ENCODE measurements around the gene MT4. TPM values are rescaled to one million over a fixed set of nuclear protein-coding genes. Genes with fewer than 3 reads are reported as not detected.

The MT4 gene
- total RNA-seq, 1 experiment from 2014 or later = not detected

DNA sequence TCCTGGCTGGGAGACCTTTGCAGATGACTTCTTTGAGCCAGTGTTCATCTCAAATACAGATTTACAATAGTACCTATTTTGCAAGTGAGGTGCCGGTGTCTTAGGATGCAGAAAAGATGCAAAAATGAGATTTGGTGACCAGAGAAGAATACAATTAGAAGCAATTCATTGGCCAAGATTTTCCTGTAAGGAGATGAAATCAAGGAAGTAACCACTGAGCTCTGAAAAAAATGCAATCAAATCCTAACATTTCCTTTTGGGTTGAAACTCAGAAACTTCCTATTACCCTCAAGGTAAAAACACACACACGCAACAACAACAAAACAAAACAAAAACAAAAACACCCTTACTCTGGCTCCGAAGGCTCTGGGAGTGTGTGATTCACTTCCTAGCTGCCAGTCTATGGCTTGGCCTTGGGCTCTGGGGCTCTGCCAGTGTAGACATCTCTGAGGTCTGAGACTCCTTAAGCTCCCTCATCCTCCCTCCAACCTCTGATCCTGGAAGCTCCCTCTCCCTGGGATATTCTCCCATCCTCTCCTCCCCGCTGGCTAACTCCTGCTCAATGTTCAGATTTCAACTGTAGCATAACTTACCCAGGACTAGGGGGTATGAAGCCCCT lies 16.8 kb upstream of the MT4 start:
- no peak for ATAC-seq
- H3K27ac Mint-ChIP-seq = peak overlapping the region; percentile 98
- POLR2A ChIA-PET = interaction anchor here (0.9 to 1.7 kb wide), 4 partner anchors 29 to 78 kb away, joined by 3 to 6 read pairs (median 4); partner anchors contain the start of genes BBS2 and MT1E

DNA sequence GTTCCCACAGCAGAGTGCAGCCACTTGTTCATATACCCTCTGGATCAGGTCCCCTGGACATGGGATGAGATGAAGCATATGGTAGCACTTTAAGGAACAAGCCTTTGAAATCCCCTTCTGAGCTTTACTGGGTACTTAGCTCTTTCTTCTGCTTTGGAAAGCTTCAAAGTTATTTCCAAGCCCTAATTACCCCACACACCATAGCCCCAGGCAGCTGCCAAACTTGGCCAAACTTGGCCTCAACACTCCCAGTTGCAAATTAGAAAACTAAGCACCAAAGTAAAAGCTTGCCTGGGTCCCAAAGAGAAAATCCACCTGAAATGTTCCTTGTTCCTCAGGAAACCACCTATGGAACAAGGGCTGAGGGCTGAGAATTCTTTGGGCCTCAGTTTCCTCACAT lies 15.7 kb upstream of the MT4 start:
- no peaks in the 10 kb centered on the region for H3K36me3 Mint-ChIP-seq
- ChIA-PET CTCF (no interaction called here), POLR2A (interaction anchor here (0.5 kb wide), 1 partner anchor 69 kb away, joined by 3 read pairs; no protein-coding TSS in a partner anchor)
- H3K27ac Mint-ChIP-seq = no peak overlapping the region
- ATAC-seq (no peak), DNase-seq (ENCODE audit: low spot score) (no peak)
- no peaks in the 10 kb centered on the region for H3K9me3 Mint-ChIP-seq
- peaks cover 5% of the 10 kb centered on the region for H3K27me3 Mint-ChIP-seq (ENCODE audit: low read depth)
- no peak overlapping the region for H3K4me3 Mint-ChIP-seq
- TF ChIP-seq, protein P1, sequence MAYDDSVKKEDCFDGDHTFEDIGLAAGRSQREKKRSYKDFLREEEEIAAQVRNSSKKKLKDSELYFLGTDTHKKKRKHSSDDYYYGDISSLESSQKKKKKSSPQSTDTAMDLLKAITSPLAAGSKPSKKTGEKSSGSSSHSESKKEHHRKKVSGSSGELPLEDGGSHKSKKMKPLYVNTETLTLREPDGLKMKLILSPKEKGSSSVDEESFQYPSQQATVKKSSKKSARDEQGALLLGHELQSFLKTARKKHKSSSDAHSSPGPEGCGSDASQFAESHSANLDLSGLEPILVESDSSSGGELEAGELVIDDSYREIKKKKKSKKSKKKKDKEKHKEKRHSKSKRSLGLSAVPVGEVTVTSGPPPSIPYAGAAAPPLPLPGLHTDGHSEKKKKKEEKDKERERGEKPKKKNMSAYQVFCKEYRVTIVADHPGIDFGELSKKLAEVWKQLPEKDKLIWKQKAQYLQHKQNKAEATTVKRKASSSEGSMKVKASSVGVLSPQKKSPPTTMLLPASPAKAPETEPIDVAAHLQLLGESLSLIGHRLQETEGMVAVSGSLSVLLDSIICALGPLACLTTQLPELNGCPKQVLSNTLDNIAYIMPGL (CRISPR knock-in tag; IDR thresholded peaks at IDR 0.05) = no peak
- H3K4me1 Mint-ChIP-seq = peaks cover 33% of the 10 kb centered on the region

More for the DNA sequence above, 16.8 kb upstream of the MT4 start:
- Mint-ChIP-seq H3K36me3 (no peaks in the 10 kb centered on the region), H3K9me3 (no peaks in the 10 kb centered on the region), H3K27me3 (ENCODE audit: low read depth) (no peaks in the 10 kb centered on the region; the same call in 1 of the 2 replicates), H3K4me3 (peak overlapping the region; percentile 58), H3K4me1 (peaks cover 33% of the 10 kb centered on the region)
- no peak for TF ChIP-seq CREB1 (CRISPR knock-in tag; IDR thresholded peaks at IDR 0.05)
- no peak for TF ChIP-seq TCF7 (CRISPR knock-in tag; IDR thresholded peaks at IDR 0.05; ENCODE audit: low read depth)
- TF ChIP-seq GRHL2 (CRISPR knock-in tag; IDR thresholded peaks at IDR 0.05; ENCODE audit: insufficient replicate concordance, severe bottlenecking) = no peak
- TF ChIP-seq, protein P2, sequence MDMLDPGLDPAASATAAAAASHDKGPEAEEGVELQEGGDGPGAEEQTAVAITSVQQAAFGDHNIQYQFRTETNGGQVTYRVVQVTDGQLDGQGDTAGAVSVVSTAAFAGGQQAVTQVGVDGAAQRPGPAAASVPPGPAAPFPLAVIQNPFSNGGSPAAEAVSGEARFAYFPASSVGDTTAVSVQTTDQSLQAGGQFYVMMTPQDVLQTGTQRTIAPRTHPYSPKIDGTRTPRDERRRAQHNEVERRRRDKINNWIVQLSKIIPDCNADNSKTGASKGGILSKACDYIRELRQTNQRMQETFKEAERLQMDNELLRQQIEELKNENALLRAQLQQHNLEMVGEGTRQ (CRISPR knock-in tag; IDR thresholded peaks at IDR 0.05) = no peak
- TF ChIP-seq, protein P3, sequence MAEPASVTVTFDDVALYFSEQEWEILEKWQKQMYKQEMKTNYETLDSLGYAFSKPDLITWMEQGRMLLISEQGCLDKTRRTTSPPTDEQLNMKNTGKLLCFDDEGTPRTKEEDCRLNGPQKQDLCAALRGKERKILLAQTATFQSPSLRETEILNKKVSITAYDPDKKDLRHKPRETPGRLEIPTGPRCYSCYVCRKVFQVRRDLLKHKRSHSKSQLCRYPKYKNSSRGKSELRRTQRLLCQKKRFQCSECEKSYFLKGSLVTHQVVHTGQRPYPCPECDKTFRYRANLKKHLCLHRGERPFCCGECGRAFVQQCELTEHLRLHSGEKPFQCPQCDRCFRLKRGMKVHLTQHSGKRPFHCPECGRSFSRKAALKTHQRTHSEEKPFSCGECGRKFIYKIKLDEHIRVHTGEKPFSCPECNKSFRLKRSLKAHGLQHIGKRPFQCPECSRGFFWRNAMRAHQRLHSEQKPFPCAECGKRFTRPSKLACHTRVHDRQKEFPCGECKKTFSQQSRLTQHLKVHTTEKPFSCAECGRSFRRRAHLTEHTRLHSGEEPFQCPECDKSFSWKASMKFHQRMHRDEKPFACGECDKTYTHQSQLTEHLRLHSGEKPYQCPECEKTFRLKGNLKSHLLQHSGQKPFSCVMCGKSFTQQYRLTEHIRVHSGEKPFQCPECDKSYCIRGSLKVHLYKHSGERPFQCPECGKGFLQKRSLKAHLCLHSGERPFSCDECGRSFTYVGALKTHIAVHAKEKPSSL (CRISPR knock-in tag; conservative IDR thresholded peaks at IDR 0.05) = no peak
- no peak for TF ChIP-seq OVOL2 (CRISPR knock-in tag; IDR thresholded peaks at IDR 0.05; ENCODE audit: borderline replicate concordance)
- no peak for TF ChIP-seq ATF1 (CRISPR knock-in tag; IDR thresholded peaks at IDR 0.05)
- TF ChIP-seq, protein P4, sequence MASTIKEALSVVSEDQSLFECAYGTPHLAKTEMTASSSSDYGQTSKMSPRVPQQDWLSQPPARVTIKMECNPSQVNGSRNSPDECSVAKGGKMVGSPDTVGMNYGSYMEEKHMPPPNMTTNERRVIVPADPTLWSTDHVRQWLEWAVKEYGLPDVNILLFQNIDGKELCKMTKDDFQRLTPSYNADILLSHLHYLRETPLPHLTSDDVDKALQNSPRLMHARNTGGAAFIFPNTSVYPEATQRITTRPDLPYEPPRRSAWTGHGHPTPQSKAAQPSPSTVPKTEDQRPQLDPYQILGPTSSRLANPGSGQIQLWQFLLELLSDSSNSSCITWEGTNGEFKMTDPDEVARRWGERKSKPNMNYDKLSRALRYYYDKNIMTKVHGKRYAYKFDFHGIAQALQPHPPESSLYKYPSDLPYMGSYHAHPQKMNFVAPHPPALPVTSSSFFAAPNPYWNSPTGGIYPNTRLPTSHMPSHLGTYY (CRISPR knock-in tag; IDR thresholded peaks at IDR 0.05) = no peak
- DNase-seq (ENCODE audit: low spot score) = no peak
- CTCF ChIA-PET = interaction anchor here (0.9 to 1.9 kb wide), 15 partner anchors 10 to 319 kb away, joined by 3 to 16 read pairs (median 4); partner anchors contain the start of genes NUDT21 and OGFOD1

DNA sequence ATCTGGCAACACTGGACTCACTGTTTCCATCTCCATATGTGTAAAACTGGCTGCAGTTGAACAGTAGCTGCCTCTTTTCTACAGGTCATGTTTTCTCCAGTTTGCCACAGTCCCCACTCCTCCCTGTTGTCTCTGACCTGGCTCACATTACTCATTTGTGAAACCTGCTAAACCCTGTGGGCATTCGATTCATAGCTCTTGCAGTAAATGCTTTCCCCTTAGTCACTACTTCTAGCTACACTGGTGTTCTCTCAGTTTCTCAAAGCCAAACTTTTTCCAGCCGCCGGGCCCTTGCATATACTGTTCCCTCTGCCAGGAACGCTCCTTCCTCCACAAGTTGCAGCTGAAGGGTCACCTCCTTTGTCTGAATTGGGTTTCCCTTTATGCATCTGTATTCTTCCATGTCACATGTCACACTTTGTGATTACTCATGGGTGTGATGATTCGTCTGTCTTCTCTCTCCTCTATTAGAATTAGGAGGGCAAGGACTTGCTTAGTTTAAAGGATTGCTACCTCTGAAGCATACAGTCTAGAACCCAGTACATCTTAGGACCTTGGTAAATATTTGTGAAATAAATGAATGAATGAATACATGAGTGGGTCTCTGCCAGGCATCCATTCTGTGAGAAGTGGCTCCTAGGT lies 15.0 kb upstream of the MT4 start:
- TF ChIP-seq ZNF671 (CRISPR knock-in tag; IDR thresholded peaks at IDR 0.05) = no peak
- no peak for TF ChIP-seq CREM (CRISPR knock-in tag; IDR thresholded peaks at IDR 0.05)
- no peak for TF ChIP-seq GTF2I (CRISPR knock-in tag; conservative IDR thresholded peaks at IDR 0.05)
- TF ChIP-seq, protein P1 (CRISPR knock-in tag; IDR thresholded peaks at IDR 0.05) = no peak
- TF ChIP-seq OVOL2 (CRISPR knock-in tag; IDR thresholded peaks at IDR 0.05; ENCODE audit: borderline replicate concordance) = no peak
- no peak for TF ChIP-seq ZNF121 (CRISPR knock-in tag; IDR thresholded peaks at IDR 0.05)
- no peak for TF ChIP-seq GABPB1 (CRISPR knock-in tag; IDR thresholded peaks at IDR 0.05)
- no peak for TF ChIP-seq RORB (CRISPR knock-in tag; IDR thresholded peaks at IDR 0.05)
- no peak for TF ChIP-seq ZNF416 (CRISPR knock-in tag; IDR thresholded peaks at IDR 0.05)
- TF ChIP-seq NR3C1 (CRISPR knock-in tag; conservative IDR thresholded peaks at IDR 0.05; ENCODE audit: low read depth) = no peak
- no peak for TF ChIP-seq NFYB (CRISPR knock-in tag; conservative IDR thresholded peaks at IDR 0.05; ENCODE audit: low read depth)
- TF ChIP-seq, protein P5, sequence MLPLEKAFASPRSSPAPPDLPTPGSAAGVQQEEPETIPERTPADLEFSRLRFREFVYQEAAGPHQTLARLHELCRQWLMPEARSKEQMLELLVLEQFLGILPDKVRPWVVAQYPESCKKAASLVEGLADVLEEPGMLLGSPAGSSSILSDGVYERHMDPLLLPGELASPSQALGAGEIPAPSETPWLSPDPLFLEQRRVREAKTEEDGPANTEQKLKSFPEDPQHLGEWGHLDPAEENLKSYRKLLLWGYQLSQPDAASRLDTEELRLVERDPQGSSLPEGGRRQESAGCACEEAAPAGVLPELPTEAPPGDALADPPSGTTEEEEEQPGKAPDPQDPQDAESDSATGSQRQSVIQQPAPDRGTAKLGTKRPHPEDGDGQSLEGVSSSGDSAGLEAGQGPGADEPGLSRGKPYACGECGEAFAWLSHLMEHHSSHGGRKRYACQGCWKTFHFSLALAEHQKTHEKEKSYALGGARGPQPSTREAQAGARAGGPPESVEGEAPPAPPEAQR (CRISPR knock-in tag; IDR thresholded peaks at IDR 0.05) = no peak
- no peak for TF ChIP-seq NFATC4 (CRISPR knock-in tag; IDR thresholded peaks at IDR 0.05)
- TF ChIP-seq SMAD4 (CRISPR knock-in tag; IDR thresholded peaks at IDR 0.05) = no peak
- TF ChIP-seq NR2C2 (CRISPR knock-in tag; IDR thresholded peaks at IDR 0.05) = no peak
- no peak for TF ChIP-seq ZNF138 (CRISPR knock-in tag; conservative IDR thresholded peaks at IDR 0.05)
- Mint-ChIP-seq H3K4me3 (no peak overlapping the region), H3K4me1 (peaks cover 33% of the 10 kb centered on the region), H3K9me3 (no peaks in the 10 kb centered on the region), H3K27me3 (ENCODE audit: low read depth) (peaks cover 5% of the 10 kb centered on the region), H3K27ac (no peak overlapping the region), H3K36me3 (no peaks in the 10 kb centered on the region)
- DNase-seq (ENCODE audit: low spot score) (no peak), ATAC-seq (no peak)
- ChIA-PET POLR2A (no interaction called here), CTCF (no interaction called here)

Measured in WTC11 (cell line).